K562 (cell line): ENCODE measurements around the gene KIF26B. TPM values are rescaled to one million over a fixed set of nuclear protein-coding genes. Genes with fewer than 3 reads are reported as not detected.

Experiments
- CBX2 ChIP-seq: fragments of 200-600 bp; sonication (generic); IDR thresholded peaks from one replicate; pipeline ENCODE4 v1.6.1; 2012; ENCODE audit warnings: mild to moderate bottlenecking, low read length, inconsistent platforms; ENCODE audit not compliant: insufficient read depth, poor library complexity, severe bottlenecking
- CBX3 ChIP-seq, 2 experiments: IDR thresholded peaks; 1 replicate in 1 of 2; 2 replicates in 1 of 2; pipeline ENCODE4 v1.6.1; 2012; ENCODE audit warnings: inconsistent platforms in 2 of 2, low read length in 2 of 2, borderline replicate concordance in 1 of 2, control low read depth in 1 of 2
- CREB1 ChIP-seq, 2 experiments: sonication (generic) in 1 of 2; formaldehyde crosslinking in 1 of 2; IDR thresholded peaks; 2 replicates each; pipeline versions ENCODE4 v1.6.1 to v1.8.0; 2012 to 2022; ENCODE audit warnings: inconsistent platforms in 1 of 2, mild to moderate bottlenecking in 1 of 2, missing genetic modification reagents in 1 of 2, moderate library complexity in 1 of 2
- DACH1 ChIP-seq: fragments of 450-650 bp; IDR thresholded peaks from 2 replicates; pipeline ENCODE4 v1.6.1; 2018; ENCODE audit not compliant: partially characterized antibody
- GTF2F1 ChIP-seq: IDR thresholded peaks from 2 replicates; pipeline ENCODE4 v1.6.1; 2011; ENCODE audit warnings: low read depth, low read length, improper control_type of control experiment
- KLF6 ChIP-seq: fragments of 250-450 bp; sonication (Bioruptor Pico); IDR thresholded peaks from 2 replicates; pipeline ENCODE4 v1.4.0; 2020; ENCODE audit warnings: mild to moderate bottlenecking, moderate library complexity, borderline replicate concordance
- MTF1 ChIP-seq: fragments of 250-450 bp; sonication (Bioruptor Pico); IDR thresholded peaks from 2 replicates; pipeline ENCODE4 v1.9.0; 2021; ENCODE audit warnings: moderate library complexity, mild to moderate bottlenecking, inconsistent platforms, borderline replicate concordance
- SRSF3 ChIP-seq: fragments of 200-400 bp; formaldehyde crosslinking; IDR thresholded peaks from 2 replicates; pipeline ENCODE4 v1.6.1; 2016; ENCODE audit warnings: mild to moderate bottlenecking, low read length, moderate library complexity; ENCODE audit not compliant: insufficient read depth
- ZEB2 ChIP-seq: fragments of 450-650 bp; IDR thresholded peaks from 2 replicates; pipeline ENCODE4 v1.6.1; 2016
- ZNF551 ChIP-seq: fragments of 250-450 bp; sonication (Bioruptor Pico); IDR thresholded peaks from 2 replicates; pipeline ENCODE4 v1.5.0; 2021; ENCODE audit warnings: mild to moderate bottlenecking, moderate library complexity
- polyA plus RNA-seq, 8 experiments: library from polyadenylated mRNA; depleted of rRNA in 4 of 8; stranded (reverse) in 5 of 8; unstranded in 3 of 8; fragments of >200 nt; fragmentation: Nextera tagmentation in 2 of 8; fragmentation: Illumina TruSeq in 1 of 8; extraction: Ambion mirVana in 2 of 8; extraction: Trizol in 1 of 8; gene quantifications; 2 replicates each; pipeline versions ENCODE4 v1.2.1 to v1.2.3, GENCODE V29; 2011 to 2014; ENCODE audit warnings: inconsistent platforms in 1 of 8, missing spikeins in 1 of 8
- total RNA-seq, 7 experiments: library from RNA; depleted of rRNA in 6 of 7; stranded (reverse); fragments of >200 nt in 6 of 7; fragmentation: Illumina TruSeq in 2 of 7; extraction: Trizol in 2 of 7; gene quantifications; 2 replicates each; pipeline versions ENCODE4 v1.2.1 to v1.2.3, GENCODE V29; 2011 to 2021; ENCODE audit warnings: low replicate concordance in 1 of 7
- TF ChIP-seq, protein P1 (sequence below): sonication (generic); formaldehyde crosslinking; IDR thresholded peaks from 2 replicates; pipeline ENCODE4 v1.8.0; 2022; ENCODE audit warnings: mild to moderate bottlenecking, missing genetic modification reagents
- TF ChIP-seq, protein P2 (sequence below), 3 experiments: fragments of 200-800 bp in 1 of 3; fragments of 250-450 bp in 1 of 3; fragments of 450-650 bp in 1 of 3; sonication (Bioruptor Pico) in 1 of 3; sonication (Bioruptor generic) in 1 of 3; formaldehyde crosslinking in 1 of 3; IDR thresholded peaks; 2 replicates each; pipeline versions ENCODE4 v1.6.1 to v1.8.0; 2016 to 2022; ENCODE audit warnings: mild to moderate bottlenecking in 2 of 3, missing genetic modification characterization in 2 of 3, missing compliant biosample characterization in 1 of 3, moderate library complexity in 1 of 3
- TF ChIP-seq, protein P3 (sequence below): sonication (generic); formaldehyde crosslinking; IDR thresholded peaks from 2 replicates; pipeline ENCODE4 v1.8.0; 2022; ENCODE audit warnings: mild to moderate bottlenecking, missing genetic modification reagents
- TF ChIP-seq, protein P4 (sequence below): sonication (generic); formaldehyde crosslinking; IDR thresholded peaks from 2 replicates; pipeline ENCODE4 v1.8.0; 2022; ENCODE audit warnings: mild to moderate bottlenecking, missing genetic modification reagents
- TF ChIP-seq, protein P5 (sequence below): sonication (generic); formaldehyde crosslinking; IDR thresholded peaks from 2 replicates; pipeline ENCODE4 v1.8.0; 2022; ENCODE audit warnings: missing genetic modification reagents, mild to moderate bottlenecking, moderate library complexity, borderline replicate concordance

KIF26B gene
- total and polyA plus RNA-seq, 9 of the 15 experiments (the other 6 are each of a cell fraction or from before 2014, with no cell fraction given): 0.02 to 0.08 (median 0.03) TPM; not detected in 6

DNA sequence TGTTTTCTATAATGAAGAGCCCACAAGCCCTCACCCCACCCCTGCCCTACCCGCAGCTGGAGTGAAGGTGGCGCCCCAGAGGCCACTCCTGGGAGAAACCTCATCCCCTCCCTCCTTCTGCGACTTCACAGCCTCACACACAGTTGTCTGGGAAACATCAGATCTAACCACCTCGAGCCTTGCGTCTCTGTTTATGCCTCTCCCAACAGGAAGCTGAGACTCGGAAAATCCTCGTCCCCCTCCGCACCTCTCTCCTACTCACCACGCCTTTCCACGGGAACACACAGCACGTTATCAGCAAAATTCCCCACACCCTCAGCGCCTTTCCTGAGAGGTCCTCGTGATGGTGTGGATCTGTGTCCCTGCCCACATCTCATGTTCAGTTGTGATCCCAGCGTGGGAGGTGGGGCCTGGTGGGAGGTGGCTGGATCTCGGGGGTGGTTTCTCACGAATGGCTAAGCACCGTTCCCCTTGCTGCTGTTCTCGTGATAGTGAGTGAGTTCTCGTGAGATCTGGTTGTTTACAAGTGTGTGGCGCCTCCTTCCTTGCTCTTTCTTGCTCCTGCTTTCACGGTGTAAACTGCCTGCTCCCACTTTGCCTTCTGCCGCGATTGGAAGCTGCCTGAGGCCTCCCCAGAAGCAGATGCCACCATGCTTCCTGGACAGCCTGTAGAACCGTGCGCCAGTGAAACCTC, 190.6 kb downstream of the KIF26B start (continued):
- TF ChIP-seq, protein P1, sequence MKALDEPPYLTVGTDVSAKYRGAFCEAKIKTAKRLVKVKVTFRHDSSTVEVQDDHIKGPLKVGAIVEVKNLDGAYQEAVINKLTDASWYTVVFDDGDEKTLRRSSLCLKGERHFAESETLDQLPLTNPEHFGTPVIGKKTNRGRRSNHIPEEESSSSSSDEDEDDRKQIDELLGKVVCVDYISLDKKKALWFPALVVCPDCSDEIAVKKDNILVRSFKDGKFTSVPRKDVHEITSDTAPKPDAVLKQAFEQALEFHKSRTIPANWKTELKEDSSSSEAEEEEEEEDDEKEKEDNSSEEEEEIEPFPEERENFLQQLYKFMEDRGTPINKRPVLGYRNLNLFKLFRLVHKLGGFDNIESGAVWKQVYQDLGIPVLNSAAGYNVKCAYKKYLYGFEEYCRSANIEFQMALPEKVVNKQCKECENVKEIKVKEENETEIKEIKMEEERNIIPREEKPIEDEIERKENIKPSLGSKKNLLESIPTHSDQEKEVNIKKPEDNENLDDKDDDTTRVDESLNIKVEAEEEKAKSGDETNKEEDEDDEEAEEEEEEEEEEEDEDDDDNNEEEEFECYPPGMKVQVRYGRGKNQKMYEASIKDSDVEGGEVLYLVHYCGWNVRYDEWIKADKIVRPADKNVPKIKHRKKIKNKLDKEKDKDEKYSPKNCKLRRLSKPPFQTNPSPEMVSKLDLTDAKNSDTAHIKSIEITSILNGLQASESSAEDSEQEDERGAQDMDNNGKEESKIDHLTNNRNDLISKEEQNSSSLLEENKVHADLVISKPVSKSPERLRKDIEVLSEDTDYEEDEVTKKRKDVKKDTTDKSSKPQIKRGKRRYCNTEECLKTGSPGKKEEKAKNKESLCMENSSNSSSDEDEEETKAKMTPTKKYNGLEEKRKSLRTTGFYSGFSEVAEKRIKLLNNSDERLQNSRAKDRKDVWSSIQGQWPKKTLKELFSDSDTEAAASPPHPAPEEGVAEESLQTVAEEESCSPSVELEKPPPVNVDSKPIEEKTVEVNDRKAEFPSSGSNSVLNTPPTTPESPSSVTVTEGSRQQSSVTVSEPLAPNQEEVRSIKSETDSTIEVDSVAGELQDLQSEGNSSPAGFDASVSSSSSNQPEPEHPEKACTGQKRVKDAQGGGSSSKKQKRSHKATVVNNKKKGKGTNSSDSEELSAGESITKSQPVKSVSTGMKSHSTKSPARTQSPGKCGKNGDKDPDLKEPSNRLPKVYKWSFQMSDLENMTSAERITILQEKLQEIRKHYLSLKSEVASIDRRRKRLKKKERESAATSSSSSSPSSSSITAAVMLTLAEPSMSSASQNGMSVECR (CRISPR knock-in tag): no peak
- TF ChIP-seq CBX2: no peak
- TF ChIP-seq ZEB2: 0 out of 2 replicates have a peak, but pooled peaks have one; percentile 12
- TF ChIP-seq, protein P2, sequence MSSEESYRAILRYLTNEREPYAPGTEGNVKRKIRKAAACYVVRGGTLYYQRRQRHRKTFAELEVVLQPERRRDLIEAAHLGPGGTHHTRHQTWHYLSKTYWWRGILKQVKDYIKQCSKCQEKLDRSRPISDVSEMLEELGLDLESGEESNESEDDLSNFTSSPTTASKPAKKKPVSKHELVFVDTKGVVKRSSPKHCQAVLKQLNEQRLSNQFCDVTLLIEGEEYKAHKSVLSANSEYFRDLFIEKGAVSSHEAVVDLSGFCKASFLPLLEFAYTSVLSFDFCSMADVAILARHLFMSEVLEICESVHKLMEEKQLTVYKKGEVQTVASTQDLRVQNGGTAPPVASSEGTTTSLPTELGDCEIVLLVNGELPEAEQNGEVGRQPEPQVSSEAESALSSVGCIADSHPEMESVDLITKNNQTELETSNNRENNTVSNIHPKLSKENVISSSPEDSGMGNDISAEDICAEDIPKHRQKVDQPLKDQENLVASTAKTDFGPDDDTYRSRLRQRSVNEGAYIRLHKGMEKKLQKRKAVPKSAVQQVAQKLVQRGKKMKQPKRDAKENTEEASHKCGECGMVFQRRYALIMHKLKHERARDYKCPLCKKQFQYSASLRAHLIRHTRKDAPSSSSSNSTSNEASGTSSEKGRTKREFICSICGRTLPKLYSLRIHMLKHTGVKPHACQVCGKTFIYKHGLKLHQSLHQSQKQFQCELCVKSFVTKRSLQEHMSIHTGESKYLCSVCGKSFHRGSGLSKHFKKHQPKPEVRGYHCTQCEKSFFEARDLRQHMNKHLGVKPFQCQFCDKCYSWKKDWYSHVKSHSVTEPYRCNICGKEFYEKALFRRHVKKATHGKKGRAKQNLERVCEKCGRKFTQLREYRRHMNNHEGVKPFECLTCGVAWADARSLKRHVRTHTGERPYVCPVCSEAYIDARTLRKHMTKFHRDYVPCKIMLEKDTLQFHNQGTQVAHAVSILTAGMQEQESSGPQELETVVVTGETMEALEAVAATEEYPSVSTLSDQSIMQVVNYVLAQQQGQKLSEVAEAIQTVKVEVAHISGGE (CRISPR knock-in tag; IDR thresholded peaks at IDR 0.05): no peak
- no peak for TF ChIP-seq GTF2F1
- TF ChIP-seq CREB1 (IDR thresholded peaks at IDR 0.05): no peak
- TF ChIP-seq CREB1 (CRISPR knock-in tag; IDR thresholded peaks at IDR 0.05): peak; percentile 30; the same call in 1 of the 2 replicates
- no peak for TF ChIP-seq ZNF551 (CRISPR knock-in tag)
- TF ChIP-seq, protein P3, sequence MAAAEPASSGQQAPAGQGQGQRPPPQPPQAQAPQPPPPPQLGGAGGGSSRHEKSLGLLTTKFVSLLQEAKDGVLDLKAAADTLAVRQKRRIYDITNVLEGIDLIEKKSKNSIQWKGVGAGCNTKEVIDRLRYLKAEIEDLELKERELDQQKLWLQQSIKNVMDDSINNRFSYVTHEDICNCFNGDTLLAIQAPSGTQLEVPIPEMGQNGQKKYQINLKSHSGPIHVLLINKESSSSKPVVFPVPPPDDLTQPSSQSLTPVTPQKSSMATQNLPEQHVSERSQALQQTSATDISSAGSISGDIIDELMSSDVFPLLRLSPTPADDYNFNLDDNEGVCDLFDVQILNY (CRISPR knock-in tag): no peak
- TF ChIP-seq DACH1: no peak
- TF ChIP-seq MTF1 (CRISPR knock-in tag): no peak
- no peak for TF ChIP-seq SRSF3
- TF ChIP-seq, protein P4, sequence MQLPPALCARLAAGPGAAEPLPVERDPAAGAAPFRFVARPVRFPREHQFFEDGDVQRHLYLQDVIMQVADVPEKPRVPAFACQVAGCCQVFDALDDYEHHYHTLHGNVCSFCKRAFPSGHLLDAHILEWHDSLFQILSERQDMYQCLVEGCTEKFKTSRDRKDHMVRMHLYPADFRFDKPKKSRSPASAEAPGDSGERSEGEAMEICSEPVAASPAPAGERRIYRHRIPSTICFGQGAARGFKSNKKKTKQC (CRISPR knock-in tag): peak; percentile 71; the same call in 1 of the 2 replicates
- TF ChIP-seq CBX3 (IDR thresholded peaks at IDR 0.05; ENCODE audit: borderline replicate concordance in 1 of 2, low read length in 2 of 2): no peak
- no peak for TF ChIP-seq KLF6 (CRISPR knock-in tag)
- TF ChIP-seq, protein P5, sequence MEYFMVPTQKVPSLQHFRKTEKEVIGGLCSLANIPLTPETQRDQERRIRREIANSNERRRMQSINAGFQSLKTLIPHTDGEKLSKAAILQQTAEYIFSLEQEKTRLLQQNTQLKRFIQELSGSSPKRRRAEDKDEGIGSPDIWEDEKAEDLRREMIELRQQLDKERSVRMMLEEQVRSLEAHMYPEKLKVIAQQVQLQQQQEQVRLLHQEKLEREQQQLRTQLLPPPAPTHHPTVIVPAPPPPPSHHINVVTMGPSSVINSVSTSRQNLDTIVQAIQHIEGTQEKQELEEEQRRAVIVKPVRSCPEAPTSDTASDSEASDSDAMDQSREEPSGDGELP (CRISPR knock-in tag): peak; percentile 86
